GM21723 (cell line): ENCODE data around the gene GCSH.

Experiments used
- ATAC-seq: cut with Tn5 transposase; IDR thresholded peaks from one replicate; pipeline ENCODE4 v1.9.1; 2021; ENCODE audit warnings: mild to moderate bottlenecking, moderate library complexity; ENCODE audit not compliant: unreplicated experiment

The GCSH gene

DNA sequence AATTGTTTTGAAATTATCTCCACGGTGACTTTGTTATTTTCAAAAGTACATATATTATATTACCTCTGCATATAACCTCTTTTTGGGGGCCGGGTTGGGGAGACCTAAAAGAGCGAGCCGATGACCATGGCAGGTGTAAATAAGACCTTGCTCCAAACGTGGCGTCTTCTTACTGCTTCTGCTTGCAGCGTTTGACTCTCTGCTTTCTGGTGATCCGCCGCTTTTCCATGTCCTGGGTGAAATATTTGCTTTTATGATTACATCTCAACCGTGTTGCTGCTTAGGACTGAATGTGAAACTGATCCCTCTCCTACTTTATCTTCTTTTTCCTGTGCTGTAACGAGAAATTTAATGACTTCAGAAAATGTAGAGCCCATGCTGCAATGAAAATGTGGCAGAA, 42.4 kb downstream of the GCSH start:
- ATAC-seq: no peak

DNA sequence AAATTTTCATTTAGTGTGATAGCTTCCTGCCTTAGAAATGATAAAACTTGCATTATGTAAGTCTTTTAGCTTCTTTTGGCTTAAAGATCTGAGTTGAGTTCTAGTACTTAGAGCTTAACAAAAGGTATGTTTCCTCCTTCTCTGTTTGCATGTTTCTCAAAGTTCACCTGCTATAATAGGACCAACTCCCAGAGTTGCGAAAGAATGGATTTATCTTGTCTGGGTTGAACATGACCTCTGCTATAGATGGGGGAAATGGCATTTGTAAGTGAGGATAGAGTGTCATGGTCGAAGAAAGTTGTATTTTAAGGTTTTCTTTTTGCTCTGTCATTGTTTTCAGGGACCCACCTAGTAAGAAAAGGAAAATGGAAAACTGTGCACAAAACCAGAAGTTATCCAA, 53.4 kb downstream of the GCSH start:
- no peak for ATAC-seq

DNA sequence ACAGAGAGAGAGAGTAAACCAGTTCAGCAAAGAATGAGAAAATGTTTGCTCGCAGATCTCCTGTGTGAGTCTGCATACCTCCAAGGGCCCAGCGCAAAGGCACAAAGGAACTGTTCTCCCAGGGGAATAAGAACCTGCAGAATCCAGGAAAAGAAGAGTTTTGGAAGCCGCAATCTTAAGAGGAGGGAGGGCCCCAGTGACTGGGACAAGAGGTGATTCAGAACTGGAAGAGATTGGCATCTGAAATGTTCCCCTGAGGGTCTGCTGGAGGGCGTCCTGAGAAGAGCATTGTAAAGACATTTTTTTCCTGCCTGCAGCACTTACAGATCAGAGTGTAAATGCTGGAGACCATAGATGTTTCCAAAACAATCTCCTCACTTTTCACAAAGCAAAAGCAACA, 54.5 kb downstream of the GCSH start:
- ATAC-seq: no peak

DNA sequence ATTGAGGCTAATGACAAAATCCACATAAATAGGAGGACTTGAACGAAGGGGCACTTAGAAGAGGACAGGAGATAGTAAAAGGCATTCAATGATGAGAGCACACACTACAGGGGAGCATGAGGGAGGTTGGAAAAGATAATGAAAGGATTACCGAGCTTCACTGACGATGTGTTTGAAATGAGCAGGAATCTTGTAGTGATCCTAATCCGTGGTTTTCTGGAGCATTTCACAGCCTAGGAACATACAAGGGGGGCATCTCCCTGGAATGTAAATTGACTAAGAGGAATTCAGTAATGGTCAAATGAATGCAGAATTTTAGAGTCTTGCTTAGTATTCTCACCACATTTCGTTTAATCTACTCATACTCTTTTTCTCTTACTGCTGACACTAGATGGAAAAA, 55.4 kb downstream of the GCSH start:
- no peak for ATAC-seq

DNA sequence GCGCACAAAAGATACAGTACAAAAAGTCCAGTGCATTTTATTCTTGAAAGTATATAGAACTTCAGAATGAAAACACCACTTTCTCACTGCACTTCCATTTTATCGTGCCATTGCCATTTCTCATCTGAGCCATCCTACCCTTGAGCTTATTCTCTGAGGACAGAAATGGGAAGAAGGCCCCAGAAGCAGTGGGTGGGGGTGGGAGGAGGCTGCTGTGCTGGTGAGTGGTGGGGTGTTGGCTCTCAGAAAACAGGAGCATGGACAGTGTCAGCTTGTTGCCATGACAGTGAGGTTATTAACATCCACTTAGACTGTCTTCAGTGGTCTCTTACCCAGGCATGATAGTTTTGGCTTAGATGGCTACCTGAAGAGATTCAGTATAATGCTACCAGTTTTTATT, 56.1 kb downstream of the GCSH start:
- ATAC-seq: no peak

DNA sequence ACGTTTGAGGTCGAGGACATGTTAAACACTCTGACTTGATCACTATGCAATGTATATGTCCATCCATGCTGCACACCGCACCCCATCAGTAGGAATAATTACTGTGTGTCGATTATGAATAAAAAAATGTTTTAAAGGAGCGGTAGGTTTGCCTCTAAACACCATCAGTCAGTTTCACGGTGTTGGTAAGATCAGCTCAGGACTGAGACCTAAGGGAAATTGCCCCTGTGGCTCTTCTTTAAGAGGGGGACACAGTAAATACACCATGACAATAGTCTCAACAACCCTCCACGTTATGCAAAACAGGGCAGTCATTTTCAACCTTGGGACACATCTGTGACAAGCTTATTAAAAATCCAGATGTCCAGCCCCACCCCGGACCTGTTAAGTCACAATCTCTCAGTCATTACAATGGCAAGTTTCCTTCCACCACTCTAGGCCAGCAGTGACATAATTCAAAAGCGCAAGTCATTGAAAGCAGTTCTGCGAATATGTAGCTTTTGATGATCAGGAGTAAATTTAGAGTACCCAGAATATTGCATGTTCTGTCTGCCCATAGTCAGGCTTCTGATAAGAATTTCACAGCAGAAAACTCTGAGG, 59.3 kb downstream of the GCSH start:
- no peak for ATAC-seq

DNA sequence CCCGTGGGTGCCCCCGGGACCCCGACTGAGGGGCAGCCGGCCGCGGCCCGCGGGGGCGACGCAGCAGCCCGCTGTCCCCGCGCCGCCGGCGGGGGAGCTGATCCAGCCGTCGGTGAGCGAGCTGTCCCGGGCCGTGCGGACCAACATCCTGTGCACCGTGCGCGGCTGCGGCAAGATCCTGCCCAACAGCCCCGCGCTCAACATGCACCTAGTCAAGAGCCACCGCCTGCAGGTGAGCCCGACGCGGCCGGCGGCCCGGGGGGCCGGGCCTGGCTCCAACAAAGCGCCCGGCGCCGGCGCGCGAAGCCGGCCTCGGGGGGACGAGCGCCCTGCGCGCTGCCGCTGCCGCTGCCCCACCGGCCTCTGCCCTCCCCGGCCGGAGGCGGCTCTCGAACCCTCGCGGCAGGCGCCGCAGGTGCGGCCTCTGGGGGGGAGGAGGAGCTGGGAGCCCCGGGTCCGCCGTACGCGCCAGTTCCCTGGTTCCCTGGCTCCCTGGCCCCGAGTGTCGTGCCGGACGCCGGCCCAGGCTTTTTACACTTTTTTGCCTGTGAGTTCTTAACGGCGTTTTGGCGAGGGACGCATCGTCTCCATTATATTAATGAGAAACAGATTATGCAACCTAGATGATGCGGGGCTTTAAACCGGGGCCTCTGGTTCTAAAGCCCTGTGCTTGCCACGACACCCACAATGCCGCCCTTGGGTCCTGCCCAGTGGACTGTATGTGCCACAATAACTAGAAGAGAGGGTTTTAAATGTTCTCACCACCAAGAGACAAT, 60.0 kb downstream of the GCSH start:
- ATAC-seq: peak; percentile 55

GRCh38 chr16:81035398-81035974, 60.7 kb downstream of the GCSH start, which contains the start of gene ATMIN:
Gene ATMIN, plus strand, starts transcription at chr16:81035842. Its CDS starts 29 bp downstream, at chr16:81035871.
- ATAC-seq: peak; percentile 89
